CD4-positive, alpha-beta memory T cell (primary cell): ENCODE measurements around the gene SRRM4. TPM values are rescaled to one million over a fixed set of nuclear protein-coding genes. Genes with fewer than 3 reads are reported as not detected.

Experiments used
- CTCF ChIA-PET: fragments of 350-600 bp; sonication (Branson Sonifier 250); formaldehyde crosslinking; loops from one replicate; lab custom pipeline; 2021; ENCODE audit warnings: inconsistent platforms; ENCODE audit not compliant: partially characterized antibody; lab: Charles Lee
- POLR2A ChIA-PET: fragments of 350-600 bp; sonication (Branson Sonifier 250); formaldehyde crosslinking; loops from one replicate; lab custom pipeline; 2021; ENCODE audit not compliant: partially characterized antibody; lab: Charles Lee
- DNase-seq, 5 donors: peaks; one replicate each; pipeline versions ENCODE4 v3.0.0 to v3.0.0-alpha.2; 2020 to 2022; ENCODE audit warnings: mixed read lengths in 1 of 5
- H3K27ac ChIP-seq: one replicate; pipeline ENCODE4 v1.7.0; 2013; ENCODE audit warnings: low read depth, low read length
- H3K27me3 ChIP-seq: 2 replicates; pipeline ENCODE4 v1.7.0; 2013; ENCODE audit warnings: mild to moderate bottlenecking, low read length, moderate library complexity; ENCODE audit not compliant: insufficient read depth
- H3K36me3 ChIP-seq: 2 replicates; pipeline ENCODE4 v1.7.0; 2013; ENCODE audit warnings: mild to moderate bottlenecking, low read length, moderate library complexity; ENCODE audit not compliant: insufficient read depth
- H3K4me1 ChIP-seq: 2 replicates; pipeline ENCODE4 v1.7.0; 2013; ENCODE audit warnings: mild to moderate bottlenecking, low read length, moderate library complexity; ENCODE audit not compliant: insufficient read depth
- H3K4me3 ChIP-seq, 2 donors: one replicate each; pipeline ENCODE4 v1.7.0; 2013; ENCODE audit warnings: low read length in 2 of 2, mild to moderate bottlenecking in 1 of 2
- H3K9me3 ChIP-seq, 2 donors: one replicate each; pipeline ENCODE4 v1.7.0; 2013; ENCODE audit warnings: low read length in 2 of 2, control low read depth in 1 of 2; ENCODE audit not compliant: control insufficient read depth in 1 of 2
- H3K27ac Mint-ChIP-seq, 7 donors: one replicate each; pipeline ENCODE4 v1.8.0; 2020 to 2021; ENCODE audit warnings: mixed read lengths in 7 of 7, mild to moderate bottlenecking in 6 of 7, inconsistent platforms in 3 of 7, moderate library complexity in 3 of 7
- H3K27me3 Mint-ChIP-seq, 2 donors: one replicate each; pipeline ENCODE4 v1.8.0; 2020 to 2021; ENCODE audit warnings: mixed read lengths in 2 of 2
- H3K36me3 Mint-ChIP-seq, 2 donors: one replicate each; pipeline ENCODE4 v1.8.0; 2020 to 2021; ENCODE audit warnings: mixed read lengths in 2 of 2, inconsistent platforms in 1 of 2, mild to moderate bottlenecking in 1 of 2
- H3K4me1 Mint-ChIP-seq, 4 donors: one replicate each; pipeline ENCODE4 v1.8.0; 2020 to 2021; ENCODE audit warnings: mixed read lengths in 4 of 4, mild to moderate bottlenecking in 1 of 4
- H3K4me3 Mint-ChIP-seq, 8 donors: one replicate each; pipeline ENCODE4 v1.8.0; 2020 to 2021; ENCODE audit warnings: mixed read lengths in 8 of 8, mild to moderate bottlenecking in 7 of 8, moderate library complexity in 6 of 8, inconsistent platforms in 3 of 8
- H3K9me3 Mint-ChIP-seq, 8 donors: one replicate each; pipeline ENCODE4 v1.8.0; 2020 to 2021; ENCODE audit warnings: mixed read lengths in 8 of 8, mild to moderate bottlenecking in 5 of 8, inconsistent platforms in 3 of 8, moderate library complexity in 1 of 8
- intact Hi-C: fragments of 100-400 bp; cut with micrococcal nuclease; formaldehyde crosslinking; loops from one replicate; pipeline ENCODE4 v1.15.1; 2023
- polyA plus RNA-seq, 2 donors: library from polyadenylated mRNA; unstranded; fragments of 300-500 nt; fragmentation: Illumina TruSeq; gene quantifications; one replicate each; pipeline ENCODE4 v1.2.3, GENCODE V29; 2021
- total RNA-seq, 2 experiments: library from RNA; stranded (reverse); gene quantifications; one replicate each; pipeline ENCODE4 v1.2.3, GENCODE V29; 2021

SRRM4 gene
- total and polyA plus RNA-seq, 4 experiments from 2014 or later: not detected

DNA sequence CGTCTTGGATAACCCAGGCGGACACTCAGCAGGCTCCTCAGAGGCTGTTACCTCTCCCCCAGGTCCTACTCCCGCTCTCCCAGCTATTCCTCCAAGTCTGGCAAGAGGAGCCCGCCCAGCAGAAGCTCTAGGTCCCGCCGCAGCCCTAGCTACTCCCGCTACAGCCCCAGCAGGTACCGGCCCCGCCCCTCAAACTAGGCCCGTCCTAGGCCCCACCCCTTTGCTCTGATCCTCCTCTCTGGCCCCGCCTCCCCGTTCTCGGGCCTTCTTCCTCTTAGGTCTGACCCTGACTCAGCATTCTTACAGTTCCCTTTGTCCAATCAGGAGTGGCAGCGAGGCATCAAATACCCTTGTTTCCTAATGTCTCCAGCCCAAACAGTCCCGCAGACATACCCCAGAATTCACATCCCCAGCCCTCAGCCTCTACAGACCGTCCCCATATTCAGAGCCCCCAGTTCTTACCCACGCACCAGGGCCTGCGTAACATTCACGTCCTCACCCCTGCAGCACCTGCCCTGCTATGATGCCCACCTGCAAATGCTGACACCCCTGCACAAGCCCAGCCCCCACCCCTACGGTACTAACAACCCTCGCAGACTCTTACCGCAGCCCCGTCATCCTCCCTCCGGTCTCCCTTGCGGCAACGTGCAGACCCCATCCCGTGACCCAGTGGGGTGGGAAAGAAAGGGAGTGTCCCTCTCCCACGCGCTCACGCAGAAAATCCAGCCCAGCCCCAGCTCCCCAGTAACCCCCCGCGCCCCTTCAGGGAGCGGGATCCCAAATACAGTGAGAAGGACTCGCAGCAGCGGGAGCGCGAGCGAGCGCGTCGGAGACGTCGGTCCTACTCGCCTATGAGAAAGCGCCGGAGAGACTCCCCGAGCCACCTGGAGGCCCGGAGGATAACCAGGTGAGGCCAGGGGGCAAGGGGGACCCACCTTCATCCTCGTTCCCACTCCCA lies 172.4 kb downstream of the SRRM4 start:
- H3K36me3 Mint-ChIP-seq: peaks cover 0 to 1% of the 10 kb centered on the region in 2 donors
- H3K27me3 Mint-ChIP-seq: peaks cover 0 to 8% of the 10 kb centered on the region in 2 donors
- H3K27ac ChIP-seq: no peak overlapping the region
- H3K4me1 ChIP-seq: no peaks in the 10 kb centered on the region
- H3K27ac Mint-ChIP-seq: no peak overlapping the region
- no peak for DNase-seq
- H3K4me3 Mint-ChIP-seq: no peak overlapping the region
- H3K9me3 ChIP-seq: no peaks in the 10 kb centered on the region
- H3K9me3 Mint-ChIP-seq: peaks cover 0 to 16% (median 10%) of the 10 kb centered on the region in 8 donors
- H3K4me1 Mint-ChIP-seq: peaks cover 0 to 2% (median under 1%) of the 10 kb centered on the region in 4 donors
- no peaks in the 10 kb centered on the region for H3K27me3 ChIP-seq
- intact Hi-C loops: no loop called here
- H3K36me3 ChIP-seq: no peaks in the 10 kb centered on the region
- no peak overlapping the region for H3K4me3 ChIP-seq
- CTCF ChIA-PET: no interaction called here
- POLR2A ChIA-PET: no interaction called here

DNA sequence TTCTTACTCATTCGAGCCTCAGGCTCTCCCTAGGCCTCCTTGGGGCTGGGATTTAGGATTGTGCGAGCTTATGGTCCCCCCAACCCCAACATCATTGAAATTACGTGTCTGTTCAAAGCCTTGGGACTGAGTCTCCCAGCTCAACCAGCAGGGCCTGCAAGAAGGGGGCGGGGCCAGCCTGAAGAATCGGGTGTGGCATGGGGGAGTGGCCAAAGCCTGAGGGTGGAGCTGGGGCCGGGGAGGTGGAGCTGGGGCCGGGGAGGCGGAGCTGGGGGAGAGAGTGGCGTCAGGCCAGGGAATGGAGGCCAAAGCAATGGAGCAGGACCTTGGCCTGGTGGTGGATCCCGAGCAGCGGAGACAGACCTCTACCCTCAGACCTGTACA lies 173.1 kb downstream of the SRRM4 start:
- H3K4me1 ChIP-seq: no peaks in the 10 kb centered on the region
- H3K9me3 ChIP-seq: no peaks in the 10 kb centered on the region
- Mint-ChIP-seq H3K9me3 (peaks cover 0 to 14% (median 9%) of the 10 kb centered on the region in 8 donors), H3K27me3 (peaks cover 0 to 6% of the 10 kb centered on the region in 2 donors), H3K4me3 (no peak overlapping the region), H3K27ac (no peak overlapping the region), H3K36me3 (peaks cover 0 to 1% of the 10 kb centered on the region in 2 donors), H3K4me1 (peaks cover 0 to 2% (median under 1%) of the 10 kb centered on the region in 4 donors)
- H3K27me3 ChIP-seq: no peaks in the 10 kb centered on the region
- POLR2A ChIA-PET: no interaction called here
- CTCF ChIA-PET: no interaction called here
- no peaks in the 10 kb centered on the region for H3K36me3 ChIP-seq
- no peak overlapping the region for H3K27ac ChIP-seq
- no peak overlapping the region for H3K4me3 ChIP-seq
- intact Hi-C loops: no loop called here
- no peak for DNase-seq

DNA sequence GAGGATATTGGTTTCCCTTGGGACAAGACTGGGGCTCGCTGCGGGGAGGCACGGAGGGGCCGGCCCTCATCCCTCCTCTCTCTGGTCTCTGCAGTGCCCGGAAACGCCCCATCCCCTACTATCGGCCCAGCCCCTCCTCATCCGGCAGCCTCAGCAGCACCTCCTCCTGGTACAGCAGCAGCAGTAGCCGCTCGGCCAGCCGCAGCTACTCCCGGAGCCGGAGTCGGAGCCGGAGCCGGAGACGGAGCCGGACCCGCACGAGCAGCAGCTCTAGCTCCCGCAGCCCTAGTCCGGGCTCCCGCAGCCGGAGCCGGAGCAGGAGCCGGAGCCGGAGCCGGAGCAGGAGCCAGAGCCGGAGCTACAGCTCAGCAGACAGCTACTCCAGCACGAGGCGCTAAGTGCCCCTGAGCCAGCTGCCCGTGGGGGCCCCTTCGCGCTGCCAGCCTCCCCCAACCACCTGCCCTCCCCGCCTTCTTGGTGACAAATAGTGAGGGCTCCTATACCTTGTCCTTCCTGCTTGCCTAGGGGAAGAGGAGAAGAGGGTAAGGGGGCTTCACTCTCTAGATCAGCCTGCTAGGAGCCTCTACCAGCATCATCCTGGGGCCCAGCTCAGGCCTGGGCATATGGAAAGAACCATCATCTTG lies 175.2 kb downstream of the SRRM4 start:
- H3K9me3 Mint-ChIP-seq: peaks cover 0 to 10% (median 5%) of the 10 kb centered on the region in 8 donors
- H3K36me3 Mint-ChIP-seq: peaks cover 0 to 1% of the 10 kb centered on the region in 2 donors
- H3K4me1 Mint-ChIP-seq: peaks cover 0 to 2% (median under 1%) of the 10 kb centered on the region in 4 donors
- Histone ChIP-seq H3K27ac (no peak overlapping the region), H3K36me3 (no peaks in the 10 kb centered on the region), H3K4me3 (no peak overlapping the region), H3K9me3 (no peaks in the 10 kb centered on the region), H3K27me3 (no peaks in the 10 kb centered on the region), H3K4me1 (no peaks in the 10 kb centered on the region)
- no peak overlapping the region for H3K4me3 Mint-ChIP-seq
- POLR2A ChIA-PET: no interaction called here
- CTCF ChIA-PET: no interaction called here
- intact Hi-C loops: no loop called here
- no peak for DNase-seq
- H3K27ac Mint-ChIP-seq: no peak overlapping the region
- peaks cover 0 to 7% of the 10 kb centered on the region in 2 donors for H3K27me3 Mint-ChIP-seq

DNA sequence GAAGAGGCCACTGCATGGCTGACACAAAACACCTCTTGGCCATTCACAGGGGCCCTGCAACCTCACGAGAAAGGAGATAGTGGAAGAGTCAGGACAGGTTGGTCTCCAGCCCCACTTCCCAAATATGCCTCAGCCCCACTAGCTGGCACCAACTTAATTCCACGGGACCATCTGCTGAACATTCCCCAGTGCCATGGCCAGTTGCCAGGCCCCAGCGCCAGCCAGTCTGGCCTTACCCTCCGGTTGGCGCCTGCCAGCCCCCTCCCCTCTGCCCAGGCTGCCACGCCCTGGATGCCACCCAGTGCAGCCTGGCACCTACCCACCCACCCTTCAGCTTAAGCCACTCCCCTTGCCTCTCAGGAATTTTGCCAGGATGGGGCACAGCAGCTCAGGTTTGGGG lies 176.2 kb downstream of the SRRM4 start:
- Histone ChIP-seq H3K27me3 (no peaks in the 10 kb centered on the region), H3K36me3 (no peaks in the 10 kb centered on the region), H3K27ac (no peak overlapping the region), H3K9me3 (no peaks in the 10 kb centered on the region), H3K4me1 (no peaks in the 10 kb centered on the region), H3K4me3 (no peak overlapping the region)
- intact Hi-C loops: no loop called here
- Mint-ChIP-seq H3K27me3 (peaks cover 0 to 11% of the 10 kb centered on the region in 2 donors), H3K9me3 (peaks cover 0 to 9% (median 3%) of the 10 kb centered on the region in 8 donors), H3K36me3 (peaks cover 0 to 1% of the 10 kb centered on the region in 2 donors), H3K4me3 (no peak overlapping the region), H3K4me1 (peaks cover 0 to 2% (median under 1%) of the 10 kb centered on the region in 4 donors), H3K27ac (no peak overlapping the region)
- ChIA-PET CTCF (no interaction called here), POLR2A (no interaction called here)
- DNase-seq: no peak

DNA sequence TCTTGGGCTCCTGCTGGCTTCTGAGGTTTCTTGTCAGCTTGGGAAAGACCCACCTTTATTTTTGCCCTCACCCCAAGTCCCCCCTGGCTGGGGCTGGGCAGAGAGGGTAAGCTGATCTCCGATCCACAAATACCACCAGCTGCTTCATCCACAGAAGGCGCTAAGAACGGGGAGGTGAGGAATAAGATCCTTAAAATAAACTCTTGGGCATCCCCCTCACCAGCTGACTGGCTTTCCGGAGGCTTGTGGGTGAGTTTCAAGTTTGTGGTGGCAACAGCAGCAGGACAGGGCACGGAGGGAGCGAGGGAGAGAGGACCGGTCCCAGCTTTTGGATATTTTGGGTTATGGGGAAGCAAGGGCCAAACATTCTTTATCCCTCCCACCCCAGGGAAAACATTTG lies 176.6 kb downstream of the SRRM4 start:
- Histone ChIP-seq H3K27me3 (no peaks in the 10 kb centered on the region), H3K4me3 (no peak overlapping the region), H3K9me3 (no peaks in the 10 kb centered on the region), H3K36me3 (no peaks in the 10 kb centered on the region), H3K27ac (no peak overlapping the region), H3K4me1 (no peaks in the 10 kb centered on the region)
- Mint-ChIP-seq H3K9me3 (peaks cover 0 to 9% (median 3%) of the 10 kb centered on the region in 8 donors), H3K36me3 (peaks cover 0 to 1% of the 10 kb centered on the region in 2 donors), H3K4me1 (peaks cover 0 to 2% (median under 1%) of the 10 kb centered on the region in 4 donors), H3K27me3 (peaks cover 0 to 11% of the 10 kb centered on the region in 2 donors), H3K4me3 (no peak overlapping the region), H3K27ac (no peak overlapping the region)
- intact Hi-C loops: no loop called here
- CTCF ChIA-PET: no interaction called here
- POLR2A ChIA-PET: no interaction called here
- no peak for DNase-seq

DNA sequence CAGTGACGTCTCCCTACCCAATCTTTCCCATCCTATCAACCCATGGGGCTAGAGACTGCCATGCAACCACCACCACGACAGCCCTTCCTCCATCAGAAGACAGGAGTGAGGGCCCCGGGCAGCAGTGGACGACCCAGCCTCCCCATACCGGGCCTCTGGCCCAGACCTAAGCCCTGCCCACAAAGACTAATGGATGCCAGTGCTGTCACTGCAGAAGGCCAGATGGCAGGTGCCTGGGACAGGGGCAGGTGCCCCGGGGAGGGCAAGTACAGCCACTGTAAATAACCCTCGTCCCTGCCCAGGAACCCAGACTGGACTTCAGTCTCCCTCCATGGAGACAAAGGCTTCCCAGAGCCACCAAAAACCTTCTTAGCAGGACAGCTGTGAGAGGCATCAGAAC lies 177.1 kb downstream of the SRRM4 start:
- intact Hi-C loops: no loop called here
- H3K36me3 Mint-ChIP-seq: peaks cover 0 to 1% of the 10 kb centered on the region in 2 donors
- Histone ChIP-seq H3K27ac (no peak overlapping the region), H3K9me3 (no peaks in the 10 kb centered on the region), H3K4me1 (no peaks in the 10 kb centered on the region), H3K27me3 (no peaks in the 10 kb centered on the region), H3K36me3 (no peaks in the 10 kb centered on the region), H3K4me3 (no peak overlapping the region)
- H3K9me3 Mint-ChIP-seq: peaks cover 0 to 9% (median 3%) of the 10 kb centered on the region in 8 donors
- peaks cover 0 to 2% (median under 1%) of the 10 kb centered on the region in 4 donors for H3K4me1 Mint-ChIP-seq
- ChIA-PET CTCF (no interaction called here), POLR2A (no interaction called here)
- peaks cover 0 to 11% of the 10 kb centered on the region in 2 donors for H3K27me3 Mint-ChIP-seq
- H3K4me3 Mint-ChIP-seq: no peak overlapping the region
- no peak for DNase-seq
- H3K27ac Mint-ChIP-seq: no peak overlapping the region

DNA sequence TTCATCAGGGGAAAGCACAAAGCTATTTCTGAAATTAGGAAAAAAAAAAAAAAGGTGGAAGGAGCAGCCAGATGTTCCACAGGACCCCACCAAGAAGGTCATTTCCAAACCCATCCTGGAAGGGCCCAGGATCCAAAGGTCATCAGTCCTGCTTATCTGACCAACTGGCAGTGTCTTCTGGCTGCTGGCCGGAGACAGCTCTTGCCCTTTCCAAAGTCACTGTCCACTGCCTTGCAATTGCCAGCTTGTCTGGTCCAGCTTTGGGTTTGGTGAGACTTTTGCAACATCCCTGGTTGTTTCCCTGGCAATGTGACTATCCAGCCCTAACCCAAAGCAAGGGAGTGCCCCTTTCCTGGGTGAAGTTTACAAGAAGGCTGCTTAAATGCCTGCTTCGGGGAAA lies 178.5 kb downstream of the SRRM4 start:
- peaks cover 0 to 5% of the 10 kb centered on the region in 2 donors for H3K27me3 Mint-ChIP-seq
- H3K36me3 Mint-ChIP-seq: no peaks in the 10 kb centered on the region
- POLR2A ChIA-PET: no interaction called here
- DNase-seq: no peak
- intact Hi-C loops: no loop called here
- H3K27ac Mint-ChIP-seq: no peak overlapping the region
- Histone ChIP-seq H3K9me3 (no peaks in the 10 kb centered on the region), H3K27me3 (no peaks in the 10 kb centered on the region), H3K36me3 (no peaks in the 10 kb centered on the region), H3K4me3 (no peak overlapping the region), H3K4me1 (no peaks in the 10 kb centered on the region), H3K27ac (no peak overlapping the region)
- H3K4me1 Mint-ChIP-seq: no peaks in the 10 kb centered on the region
- peaks cover 0 to 6% (median 0%) of the 10 kb centered on the region in 8 donors for H3K9me3 Mint-ChIP-seq
- no peak overlapping the region for H3K4me3 Mint-ChIP-seq
- CTCF ChIA-PET: no interaction called here
